ENCODE data around the gene FANCL.
A peak's percentile ranks its signal among the peaks of the same experiment; 100 is the strongest.
"Not testable (repeated sequence)": the region's sequence is repeated elsewhere in the genome, so short reads cannot be mapped to it uniquely, and the experiment has no call there.

FANCL gene

GRCh38 chr2:58240670-58241545, at the start of gene FANCL:
Gene FANCL, minus strand, starts transcription at chr2:58241325. Its CDS starts 12 bp downstream, at chr2:58241313.
- DNase-seq (ENCODE audit: low spot score), result peak; percentile 58

GRCh38 chr2:58289029-58289428, 47.9 kb upstream of the FANCL start:
- DNase-seq (ENCODE audit: low spot score), result no peak

- DNase-seq (ENCODE audit: low spot score), result no peak
Observed at GRCh38 chr2:58283931-58284330, 42.8 kb upstream of the FANCL start.

GRCh38 chr2:58275144-58275543, 34.0 kb upstream of the FANCL start:
- not testable (repeated sequence) for DNase-seq (ENCODE audit: low spot score)

- no peak for DNase-seq (ENCODE audit: low spot score)
Observed at GRCh38 chr2:58271826-58272225, 30.7 kb upstream of the FANCL start.

GRCh38 chr2:58268685-58269084, 27.6 kb upstream of the FANCL start:
- DNase-seq (ENCODE audit: low spot score), result no peak

- no peak for DNase-seq (ENCODE audit: low spot score)
Observed at GRCh38 chr2:58266211-58266610, 25.1 kb upstream of the FANCL start.

- no peak for DNase-seq (ENCODE audit: low spot score)
Observed at GRCh38 chr2:58261209-58261608, 20.1 kb upstream of the FANCL start.

- DNase-seq (ENCODE audit: low spot score), result not testable (repeated sequence)
Observed at GRCh38 chr2:58258456-58258855, 17.3 kb upstream of the FANCL start.

GRCh38 chr2:58251331-58252201, 10.4 kb upstream of the FANCL start:
- DNase-seq (ENCODE audit: low spot score), result not testable (repeated sequence)

GRCh38 chr2:58241546-58241864, 380 bp upstream of the FANCL start:
- DNase-seq (ENCODE audit: low spot score), result no peak

GRCh38 chr2:58239243-58239925, 1.7 kb downstream of the FANCL start:
- DNase-seq (ENCODE audit: low spot score), result no peak

- no peak for DNase-seq (ENCODE audit: low spot score)
Observed at GRCh38 chr2:58237741-58238140, 3.4 kb downstream of the FANCL start.

GRCh38 chr2:58235984-58236383, 5.1 kb downstream of the FANCL start:
- DNase-seq (ENCODE audit: low spot score), result no peak

- DNase-seq (ENCODE audit: low spot score), result no peak
Observed at GRCh38 chr2:58235170-58235569, 6.0 kb downstream of the FANCL start.

GRCh38 chr2:58228299-58228698, 12.8 kb downstream of the FANCL start:
- DNase-seq (ENCODE audit: low spot score), result no peak

GRCh38 chr2:58227171-58227917, 13.8 kb downstream of the FANCL start:
- DNase-seq (ENCODE audit: low spot score), result no peak

- no peak for DNase-seq (ENCODE audit: low spot score)
Observed at GRCh38 chr2:58221909-58222308, 19.2 kb downstream of the FANCL start.

- no peak for DNase-seq (ENCODE audit: low spot score)
Observed at GRCh38 chr2:58215429-58215828, 25.7 kb downstream of the FANCL start.

GRCh38 chr2:58210951-58211568, 30.1 kb downstream of the FANCL start:
- DNase-seq (ENCODE audit: low spot score), result not testable (repeated sequence)

- no peak for DNase-seq (ENCODE audit: low spot score)
Observed at GRCh38 chr2:58207189-58207588, 33.9 kb downstream of the FANCL start.
